GM21528 (cell line): ENCODE data around the gene TMEM125.

Source experiments
- ATAC-seq: cut with Tn5 transposase; IDR thresholded peaks from one replicate; pipeline ENCODE4 v1.9.1; 2021; ENCODE audit warnings: mild to moderate bottlenecking, moderate library complexity; ENCODE audit not compliant: unreplicated experiment, low FRiP score

Gene TMEM125

GRCh38 chr1:43288785-43289706, 19.3 kb downstream of the TMEM125 start:
- ATAC-seq = no peak

GRCh38 chr1:43292216-43292615, 22.4 kb downstream of the TMEM125 start:
- no peak for ATAC-seq

- no peak for ATAC-seq
Measured at GRCh38 chr1:43292679-43293078, 22.9 kb downstream of the TMEM125 start.

GRCh38 chr1:43293176-43293575, 23.4 kb downstream of the TMEM125 start:
- ATAC-seq = no peak

- ATAC-seq = no peak
Measured at GRCh38 chr1:43293896-43294760, 24.3 kb downstream of the TMEM125 start.

- ATAC-seq = no peak
Measured at GRCh38 chr1:43294761-43295160, 25.0 kb downstream of the TMEM125 start.

GRCh38 chr1:43296207-43296606, 26.4 kb downstream of the TMEM125 start:
- no peak for ATAC-seq

- ATAC-seq = no peak
Measured at GRCh38 chr1:43298055-43298454, 28.3 kb downstream of the TMEM125 start.

GRCh38 chr1:43299101-43299500, 29.3 kb downstream of the TMEM125 start:
- ATAC-seq = no peak

GRCh38 chr1:43300378-43301094, 30.8 kb downstream of the TMEM125 start, which contains the start of gene TIE1:
TSS of gene TIE1 (plus strand) at chr1:43300982. CDS start at chr1:43301072, 90 bp downstream.
- ATAC-seq = no peak

- no peak for ATAC-seq
Measured at GRCh38 chr1:43302201-43302600, 32.4 kb downstream of the TMEM125 start.

- ATAC-seq = no peak
Measured at GRCh38 chr1:43302721-43303470, 33.1 kb downstream of the TMEM125 start.

GRCh38 chr1:43303471-43304313, 33.9 kb downstream of the TMEM125 start:
- no peak for ATAC-seq

GRCh38 chr1:43304314-43304681, 34.5 kb downstream of the TMEM125 start:
- ATAC-seq = no peak

- no peak for ATAC-seq
Measured at GRCh38 chr1:43304771-43305300, 35.1 kb downstream of the TMEM125 start.

- ATAC-seq = no peak
Measured at GRCh38 chr1:43305461-43305860, 35.7 kb downstream of the TMEM125 start.

- no peak for ATAC-seq
Measured at GRCh38 chr1:43305926-43306687, 36.3 kb downstream of the TMEM125 start.
